Nephron progenitor cell (in vitro differentiated cells): ENCODE measurements around the gene PHLDA2.

Experiments used
- DNase-seq: peaks from one replicate; pipeline ENCODE4 v3.0.0; 2021
- H3K27ac Mint-ChIP-seq: 2 replicates; pipeline ENCODE4 v1.8.0; 2021; ENCODE audit warnings: mild to moderate bottlenecking, moderate library complexity, mixed read lengths
- H3K27me3 Mint-ChIP-seq: 2 replicates; pipeline ENCODE4 v1.8.0; 2021; ENCODE audit warnings: mild to moderate bottlenecking, low read depth, mixed read lengths; ENCODE audit not compliant: poor library complexity
- H3K36me3 Mint-ChIP-seq: 2 replicates; pipeline ENCODE4 v1.8.0; 2021; ENCODE audit warnings: low read depth, mixed read lengths
- H3K4me1 Mint-ChIP-seq: 2 replicates; pipeline ENCODE4 v1.8.0; 2021; ENCODE audit warnings: mixed read lengths
- H3K4me3 Mint-ChIP-seq: 2 replicates; pipeline ENCODE4 v1.8.0; 2021; ENCODE audit warnings: mild to moderate bottlenecking, moderate library complexity, mixed read lengths
- H3K9me3 Mint-ChIP-seq: 2 replicates; pipeline ENCODE4 v1.8.0; 2021; ENCODE audit warnings: mild to moderate bottlenecking, moderate library complexity, mixed read lengths
- CTCF ChIP-seq: fragments of 200-600 bp; sonication (generic); IDR thresholded peaks from 2 replicates; pipeline ENCODE4 v1.5.0; 2021; ENCODE audit warnings: antibody characterized with exemption

The PHLDA2 gene

DNA sequence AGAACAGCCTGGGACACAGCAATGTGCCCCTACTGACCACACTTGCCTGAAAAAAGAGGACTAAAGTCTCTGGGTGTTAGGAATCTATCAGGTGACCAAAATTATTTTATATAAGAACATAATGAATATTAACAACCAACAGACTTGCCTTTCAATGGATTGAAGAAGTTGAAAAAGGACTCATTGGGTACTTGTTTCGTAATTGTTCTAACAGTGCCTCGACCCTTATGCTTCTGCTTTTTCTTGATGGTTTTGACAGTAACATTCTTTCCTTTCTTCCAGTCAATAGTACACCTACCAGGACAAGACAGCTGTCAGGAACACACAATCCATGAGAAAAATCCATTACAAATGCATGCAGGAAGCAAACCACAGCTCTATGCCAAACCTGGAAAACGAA, 29.0 kb upstream of the PHLDA2 start:
- no peak for TF ChIP-seq CTCF
- DNase-seq: no peak
- Mint-ChIP-seq H3K27ac (no peak overlapping the region), H3K36me3 (peaks cover 88% of the 10 kb centered on the region), H3K27me3 (no peaks in the 10 kb centered on the region), H3K4me3 (no peak overlapping the region), H3K9me3 (no peaks in the 10 kb centered on the region), H3K4me1 (peaks cover 9% of the 10 kb centered on the region)

DNA sequence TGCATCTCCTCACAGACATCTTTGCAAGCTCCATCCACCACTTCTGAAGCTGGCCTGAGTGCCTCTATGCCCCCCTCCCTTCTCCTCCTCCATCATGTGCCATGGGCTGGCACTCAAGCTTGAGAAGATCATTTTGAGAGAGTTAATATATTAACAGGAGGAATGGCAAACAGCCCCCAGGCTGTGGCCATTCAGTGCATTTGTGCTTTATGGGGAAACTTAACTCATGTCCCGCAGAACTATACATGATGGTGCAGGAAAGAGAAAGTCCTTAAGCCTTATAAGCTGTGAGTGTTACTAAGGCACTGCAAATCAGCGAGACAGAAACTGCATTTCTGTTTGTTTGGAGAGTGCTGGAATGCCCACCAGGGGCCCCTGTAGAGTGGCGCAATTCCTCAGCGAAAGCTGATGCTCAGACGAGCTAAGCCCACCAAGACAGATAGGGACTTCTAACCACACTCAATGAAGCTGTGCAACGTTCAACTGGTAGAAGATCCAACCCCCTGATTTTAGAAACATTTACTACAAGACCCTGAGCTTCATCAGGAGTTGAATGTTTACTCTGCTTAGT, 26.8 kb upstream of the PHLDA2 start:
- H3K4me1 Mint-ChIP-seq: peaks cover 9% of the 10 kb centered on the region
- H3K4me3 Mint-ChIP-seq: no peak overlapping the region
- peaks cover 86% of the 10 kb centered on the region for H3K36me3 Mint-ChIP-seq
- no peaks in the 10 kb centered on the region for H3K9me3 Mint-ChIP-seq
- no peak for TF ChIP-seq CTCF
- no peak for DNase-seq
- peak overlapping the region; percentile 80 for H3K27ac Mint-ChIP-seq
- H3K27me3 Mint-ChIP-seq: no peaks in the 10 kb centered on the region

DNA sequence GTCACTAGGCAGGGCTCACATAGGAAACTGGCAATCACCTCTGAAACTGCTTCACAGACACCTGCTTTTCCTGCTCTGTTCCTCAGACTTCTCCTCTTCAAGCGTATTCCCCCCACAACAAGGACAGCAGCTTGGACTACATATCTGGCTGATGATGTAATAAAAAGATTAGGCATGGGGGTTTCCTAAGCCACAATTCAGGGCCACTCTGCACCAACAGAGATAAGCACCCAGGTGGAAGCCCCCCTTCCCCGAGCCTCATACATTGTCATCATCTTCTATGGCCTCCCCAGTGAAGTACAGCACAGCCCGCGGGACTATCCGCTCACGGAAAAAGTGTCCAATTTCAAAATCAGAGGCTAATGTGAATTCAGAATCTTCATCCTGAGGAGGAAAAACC, 25.0 kb upstream of the PHLDA2 start:
- H3K27ac Mint-ChIP-seq: no peak overlapping the region
- H3K4me1 Mint-ChIP-seq: peaks cover 14% of the 10 kb centered on the region
- TF ChIP-seq CTCF: no peak
- H3K9me3 Mint-ChIP-seq: no peaks in the 10 kb centered on the region
- peaks cover 86% of the 10 kb centered on the region for H3K36me3 Mint-ChIP-seq
- DNase-seq: no peak
- H3K27me3 Mint-ChIP-seq: no peaks in the 10 kb centered on the region
- no peak overlapping the region for H3K4me3 Mint-ChIP-seq

DNA sequence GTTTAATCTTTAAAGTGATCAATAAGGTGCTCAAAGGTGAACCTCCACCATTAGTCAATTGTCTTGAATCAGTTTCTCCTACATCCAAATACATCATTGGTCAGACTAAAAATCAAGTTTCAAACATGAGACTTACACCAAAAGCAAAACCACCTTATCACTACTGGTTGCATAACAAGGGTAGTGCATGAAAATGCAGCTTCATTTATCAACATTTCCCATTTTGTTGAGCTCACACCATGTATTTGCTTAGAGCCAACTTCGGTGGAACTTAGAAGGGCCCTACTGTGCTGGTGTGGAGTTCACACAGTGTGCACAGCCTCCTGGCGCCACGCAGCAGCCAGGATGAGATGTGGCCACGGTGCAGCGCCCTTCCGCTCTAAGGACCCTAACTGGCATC, 23.1 kb upstream of the PHLDA2 start:
- no peak for DNase-seq
- peaks cover 88% of the 10 kb centered on the region for H3K36me3 Mint-ChIP-seq
- no peaks in the 10 kb centered on the region for H3K27me3 Mint-ChIP-seq
- TF ChIP-seq CTCF: no peak
- H3K9me3 Mint-ChIP-seq: no peaks in the 10 kb centered on the region
- H3K27ac Mint-ChIP-seq: no peak overlapping the region
- H3K4me3 Mint-ChIP-seq: no peak overlapping the region
- peaks cover 22% of the 10 kb centered on the region for H3K4me1 Mint-ChIP-seq

GRCh38 chr11:2951231-2952110, 22.3 kb upstream of the PHLDA2 start:
- H3K27ac Mint-ChIP-seq: peak overlapping the region; percentile 86
- peaks cover 23% of the 10 kb centered on the region for H3K4me1 Mint-ChIP-seq
- H3K36me3 Mint-ChIP-seq: peaks cover 84% of the 10 kb centered on the region
- H3K9me3 Mint-ChIP-seq: no peaks in the 10 kb centered on the region
- no peak for TF ChIP-seq CTCF
- H3K4me3 Mint-ChIP-seq: no peak overlapping the region
- no peak for DNase-seq
- no peaks in the 10 kb centered on the region for H3K27me3 Mint-ChIP-seq
